Breast epithelium (tissue), 4 donors: ENCODE measurements around the gene YEATS4. TPM values are rescaled to one million over a fixed set of nuclear protein-coding genes. Genes with fewer than 3 reads are reported as not detected.

ENCODE experiments used
- DNase-seq, 2 donors: peaks; one replicate each; pipeline ENCODE4 v3.0.0-alpha.2; 2019; ENCODE audit warnings: low spot score in 2 of 2
- H3K27ac ChIP-seq, 2 donors: fragments of 200-600 bp; sonication (generic) in 1 of 2; one replicate each; pipeline ENCODE4 v1.5.1; 2016 to 2019; ENCODE audit warnings: mild to moderate bottlenecking in 1 of 2
- H3K27me3 ChIP-seq, 2 donors: fragments of 200-600 bp; sonication (generic) in 1 of 2; one replicate each; pipeline versions ENCODE4 v1.5.1 to v1.6.0; 2017 to 2019; ENCODE audit warnings: control low read depth in 1 of 2, mild to moderate bottlenecking in 1 of 2
- H3K36me3 ChIP-seq: fragments of 200-600 bp; one replicate; pipeline ENCODE4 v1.5.1; 2019
- H3K4me1 ChIP-seq, 2 donors: fragments of 200-600 bp; sonication (generic); one replicate each; pipeline ENCODE4 v1.5.1; 2016 to 2019; ENCODE audit warnings: control low read depth in 1 of 2
- H3K4me3 ChIP-seq, 3 donors: fragments of 200-600 bp; sonication (generic); 1 replicate in 2 of 3; 2 replicates in 1 of 3; pipeline ENCODE4 v1.5.1; 2016 to 2019; ENCODE audit warnings: mild to moderate bottlenecking in 3 of 3, moderate library complexity in 2 of 3
- H3K9me3 ChIP-seq, 2 donors: fragments of 200-600 bp; sonication (generic) in 1 of 2; one replicate each; pipeline ENCODE4 v1.5.1; 2016 to 2019; ENCODE audit warnings: control low read depth in 1 of 2
- POLR2A ChIP-seq: fragments of 450-650 bp; IDR thresholded peaks from one replicate; pipeline ENCODE4 v1.6.1; 2016; ENCODE audit warnings: antibody characterized with exemption, mild to moderate bottlenecking, moderate library complexity
- POLR2AphosphoS5 ChIP-seq, 3 donors: sonication (generic); formaldehyde crosslinking; IDR thresholded peaks; one replicate each; pipeline ENCODE4 v1.6.1; 2017; ENCODE audit warnings: antibody characterized with exemption in 3 of 3
- intact Hi-C: fragments of 100-400 bp; cut with DNase I; formaldehyde crosslinking; loops from one replicate; pipeline ENCODE4 v1.15.1; 2023; ENCODE audit warnings: low total_unique reads
- total RNA-seq, 3 donors: library from RNA; depleted of rRNA; stranded (reverse); fragments of >200 nt; gene quantifications; one replicate each; pipeline ENCODE4 v1.1.0, GENCODE V29; 2016
- TF ChIP-seq, protein P1 (sequence below), 3 donors: fragments of 450-650 bp; IDR thresholded peaks; one replicate each; pipeline ENCODE4 v1.5.1; 2016 to 2017; ENCODE audit warnings: antibody characterized with exemption in 3 of 3, mild to moderate bottlenecking in 3 of 3, moderate library complexity in 3 of 3

The YEATS4 gene
- total RNA-seq, 3 donors from 2014 or later: 13.8 to 23.0 (median 16.1) TPM

DNA sequence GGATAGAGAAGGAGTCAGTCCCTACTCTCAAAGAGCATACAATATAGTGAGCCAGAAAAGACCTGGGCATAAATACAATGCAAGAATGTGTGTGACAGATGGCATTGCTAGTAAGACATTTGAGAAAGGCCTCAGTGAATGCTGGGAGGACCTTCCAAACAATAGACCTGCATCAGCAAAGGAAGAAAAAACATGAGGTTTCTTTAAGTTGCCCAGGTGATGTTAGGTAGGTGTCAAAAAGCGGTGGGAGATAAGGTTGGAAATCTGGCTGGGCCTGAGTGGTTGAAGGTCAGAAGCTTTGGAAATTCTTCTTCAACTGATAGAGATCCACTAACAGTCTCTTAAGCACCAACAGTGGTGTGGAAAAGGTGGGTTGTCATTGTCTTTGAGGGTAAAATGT, 60.2 kb downstream of the YEATS4 start:
- intact Hi-C loops: no loop called here
- H3K27ac ChIP-seq: no peak overlapping the region
- DNase-seq: no peak
- H3K27me3 ChIP-seq: no peaks in the 10 kb centered on the region
- peaks cover 0 to 3% of the 10 kb centered on the region in 2 donors for H3K4me1 ChIP-seq
- no peak for TF ChIP-seq POLR2A
- TF ChIP-seq, protein P1, sequence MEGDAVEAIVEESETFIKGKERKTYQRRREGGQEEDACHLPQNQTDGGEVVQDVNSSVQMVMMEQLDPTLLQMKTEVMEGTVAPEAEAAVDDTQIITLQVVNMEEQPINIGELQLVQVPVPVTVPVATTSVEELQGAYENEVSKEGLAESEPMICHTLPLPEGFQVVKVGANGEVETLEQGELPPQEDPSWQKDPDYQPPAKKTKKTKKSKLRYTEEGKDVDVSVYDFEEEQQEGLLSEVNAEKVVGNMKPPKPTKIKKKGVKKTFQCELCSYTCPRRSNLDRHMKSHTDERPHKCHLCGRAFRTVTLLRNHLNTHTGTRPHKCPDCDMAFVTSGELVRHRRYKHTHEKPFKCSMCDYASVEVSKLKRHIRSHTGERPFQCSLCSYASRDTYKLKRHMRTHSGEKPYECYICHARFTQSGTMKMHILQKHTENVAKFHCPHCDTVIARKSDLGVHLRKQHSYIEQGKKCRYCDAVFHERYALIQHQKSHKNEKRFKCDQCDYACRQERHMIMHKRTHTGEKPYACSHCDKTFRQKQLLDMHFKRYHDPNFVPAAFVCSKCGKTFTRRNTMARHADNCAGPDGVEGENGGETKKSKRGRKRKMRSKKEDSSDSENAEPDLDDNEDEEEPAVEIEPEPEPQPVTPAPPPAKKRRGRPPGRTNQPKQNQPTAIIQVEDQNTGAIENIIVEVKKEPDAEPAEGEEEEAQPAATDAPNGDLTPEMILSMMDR (IDR thresholded peaks at IDR 0.05): no peak
- no peak for TF ChIP-seq POLR2AphosphoS5 (IDR thresholded peaks at IDR 0.05)
- H3K9me3 ChIP-seq: no peaks in the 10 kb centered on the region
- no peaks in the 10 kb centered on the region for H3K36me3 ChIP-seq
- no peak overlapping the region for H3K4me3 ChIP-seq

DNA sequence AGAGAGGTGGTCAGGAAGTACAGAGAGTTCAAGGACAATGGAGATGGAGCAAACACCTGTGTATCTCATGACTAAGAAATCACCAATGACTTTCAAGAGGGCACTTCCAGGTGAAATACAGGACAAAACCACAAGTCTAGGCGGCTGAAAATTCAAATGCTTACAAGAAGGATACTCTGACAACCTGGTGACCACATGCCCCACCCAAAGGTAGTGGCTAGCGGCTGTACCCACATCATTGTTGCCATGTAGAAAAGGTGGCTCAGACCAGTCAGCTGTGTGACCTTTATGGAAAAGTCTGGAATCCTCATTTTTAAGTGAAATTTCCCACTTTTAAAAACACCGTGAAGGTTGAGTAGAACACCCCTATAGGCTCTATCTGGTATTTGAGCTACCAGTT, 62.0 kb downstream of the YEATS4 start:
- Histone ChIP-seq H3K27ac (no peak overlapping the region), H3K4me3 (no peak overlapping the region), H3K9me3 (no peaks in the 10 kb centered on the region), H3K27me3 (no peaks in the 10 kb centered on the region), H3K4me1 (no peaks in the 10 kb centered on the region), H3K36me3 (no peaks in the 10 kb centered on the region)
- no peak for DNase-seq
- TF ChIP-seq POLR2A: no peak
- TF ChIP-seq, protein P1 (IDR thresholded peaks at IDR 0.05): no peak
- no peak for TF ChIP-seq POLR2AphosphoS5 (IDR thresholded peaks at IDR 0.05)
- intact Hi-C loops: no loop called here

DNA sequence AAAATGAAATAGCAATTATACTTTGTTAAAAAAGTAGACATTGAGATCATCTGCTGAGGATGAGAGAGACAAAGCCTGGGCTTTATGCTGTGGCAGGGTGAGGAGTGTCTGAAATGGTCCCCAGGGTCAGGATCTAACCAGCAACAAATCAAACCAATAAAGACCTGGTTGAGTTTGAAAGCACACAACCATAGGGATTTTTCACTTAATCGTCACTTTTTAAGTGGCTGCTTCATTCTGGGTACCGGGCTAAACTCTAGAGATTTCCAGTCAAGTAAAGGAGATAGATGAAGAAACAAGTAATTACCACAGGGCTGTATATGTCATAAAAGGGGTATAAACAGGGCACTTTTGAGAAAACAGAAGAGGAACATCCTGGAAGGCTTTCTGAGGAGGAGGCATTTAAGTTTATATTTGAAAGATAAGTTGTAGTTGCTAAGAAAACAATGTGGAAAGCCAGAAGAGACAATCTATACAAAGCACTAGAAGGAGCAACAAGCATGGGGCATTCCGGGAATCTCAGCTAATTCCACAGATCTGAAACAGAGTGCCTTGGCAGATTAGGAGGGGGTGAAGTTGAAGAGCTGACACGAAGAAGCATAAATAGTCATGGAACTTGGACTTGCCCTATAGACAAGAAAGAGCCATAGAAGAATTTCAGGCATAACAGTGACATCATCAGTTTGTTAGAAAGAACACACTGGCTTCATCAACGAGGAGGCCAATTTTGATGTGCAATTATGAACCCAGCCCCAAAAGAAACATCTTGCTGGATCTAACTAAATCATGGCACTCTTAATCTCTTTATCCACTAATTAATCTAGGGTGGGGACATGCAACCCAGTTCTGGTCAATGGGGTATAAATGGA, 63.7 kb downstream of the YEATS4 start:
- intact Hi-C loops: no loop called here

DNA sequence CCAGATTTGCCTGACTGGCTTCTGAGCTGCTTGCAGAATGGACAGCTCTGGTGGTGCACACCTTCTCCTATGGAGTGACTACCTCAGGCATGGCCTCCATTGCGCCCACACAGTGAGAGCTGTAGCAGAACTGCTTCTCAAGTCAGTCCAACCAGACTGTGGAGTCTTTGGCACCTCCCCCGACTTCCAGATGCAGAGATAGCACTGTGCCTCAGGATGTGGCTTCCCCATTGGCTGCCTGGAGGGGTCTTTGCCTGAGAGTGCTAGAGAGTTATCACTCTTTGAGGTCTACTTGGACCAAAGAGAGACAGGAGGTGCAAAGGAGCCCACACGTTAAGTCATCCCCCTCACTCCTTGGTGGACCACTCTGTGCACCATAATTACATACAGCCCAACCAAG, 65.9 kb downstream of the YEATS4 start:
- no peak for DNase-seq
- H3K27ac ChIP-seq: no peak overlapping the region
- H3K4me1 ChIP-seq: no peaks in the 10 kb centered on the region
- no peak overlapping the region for H3K4me3 ChIP-seq
- H3K9me3 ChIP-seq: no peaks in the 10 kb centered on the region
- no peaks in the 10 kb centered on the region for H3K27me3 ChIP-seq
- TF ChIP-seq, protein P1 (IDR thresholded peaks at IDR 0.05): no peak
- no peak for TF ChIP-seq POLR2A
- no peak for TF ChIP-seq POLR2AphosphoS5 (IDR thresholded peaks at IDR 0.05)
- no peaks in the 10 kb centered on the region for H3K36me3 ChIP-seq
- intact Hi-C loops: no loop called here

More for the DNA sequence above, 63.7 kb downstream of the YEATS4 start:
- no peak for DNase-seq
- Histone ChIP-seq H3K27me3 (no peaks in the 10 kb centered on the region), H3K36me3 (no peaks in the 10 kb centered on the region), H3K9me3 (no peaks in the 10 kb centered on the region), H3K27ac (no peak overlapping the region), H3K4me3 (no peak overlapping the region), H3K4me1 (no peaks in the 10 kb centered on the region)
- TF ChIP-seq, protein P1 (IDR thresholded peaks at IDR 0.05): no peak
- no peak for TF ChIP-seq POLR2A
- TF ChIP-seq POLR2AphosphoS5 (IDR thresholded peaks at IDR 0.05): no peak

DNA sequence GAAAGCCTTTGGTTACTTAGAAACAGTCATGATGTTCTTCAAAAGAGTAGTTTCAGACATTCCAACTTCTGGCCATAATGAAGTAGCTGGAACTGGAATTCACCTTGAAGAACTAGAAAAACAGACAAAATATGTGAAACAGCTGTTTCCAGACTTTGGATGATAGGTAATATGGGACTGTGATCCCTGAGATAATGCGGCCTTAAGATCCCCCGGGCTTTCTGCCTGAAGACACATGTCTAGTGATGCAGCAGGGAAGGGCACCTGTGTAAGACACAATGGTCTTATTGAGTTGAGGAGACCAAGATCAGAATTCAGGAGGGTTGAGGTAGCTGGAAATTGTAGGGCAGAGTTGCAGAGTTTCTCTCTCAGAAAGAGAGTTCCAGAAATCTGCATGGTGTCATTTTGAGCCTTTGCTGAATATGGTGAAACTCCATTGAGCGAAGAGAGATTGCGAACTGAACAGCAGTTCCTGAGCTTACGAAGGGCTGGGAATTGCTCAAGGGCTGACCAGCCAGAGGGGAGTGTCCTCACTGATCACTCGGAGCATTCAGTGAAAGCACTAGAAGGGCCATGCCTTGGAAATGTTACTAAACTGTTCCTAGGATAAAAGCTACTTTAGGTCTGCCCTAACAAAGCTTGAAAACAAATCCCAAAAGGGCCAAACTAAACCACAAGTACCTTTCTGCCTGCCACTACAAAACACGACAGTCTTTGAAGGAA, 69.0 kb downstream of the YEATS4 start:
- no peak for TF ChIP-seq POLR2AphosphoS5 (IDR thresholded peaks at IDR 0.05)
- TF ChIP-seq POLR2A: no peak
- TF ChIP-seq, protein P1 (IDR thresholded peaks at IDR 0.05): no peak
- H3K4me1 ChIP-seq: no peaks in the 10 kb centered on the region

More for the DNA sequence above, 69.0 kb downstream of the YEATS4 start:
- Histone ChIP-seq H3K4me3 (no peak overlapping the region), H3K36me3 (no peaks in the 10 kb centered on the region), H3K27me3 (no peaks in the 10 kb centered on the region), H3K9me3 (no peaks in the 10 kb centered on the region), H3K27ac (no peak overlapping the region)
- no peak for DNase-seq
- intact Hi-C loops: loop anchor here (2.0 kb wide), 1 partner anchor 26 kb away; no protein-coding TSS in a partner anchor
